ENCODE data around the gene EVI5. TPM values are rescaled to one million over a fixed set of nuclear protein-coding genes. Genes with fewer than 3 reads are reported as not detected.

EVI5 gene
- total and polyA plus RNA-seq, 10 of the 15 experiments (the other 5 are each of a cell fraction or from before 2014, with no cell fraction given): 0.27 to 6.8 (median 1.7) TPM

GRCh38 chr1:92538413-92539061, 246.4 kb downstream of the EVI5 start:
- SMC1A ChIA-PET (ENCODE audit: uncharacterized antibody, unreplicated experiment): interaction anchor here (0.5 to 3.6 kb wide), 30 partner anchors 11 to 238 kb away, joined by 3 to 100 read pairs (median 8); partner anchors contain the start of gene GFI1
- no peaks in the 10 kb centered on the region for H4K20me1 ChIP-seq (ENCODE audit: control insufficient read depth, insufficient read depth)
- H3K79me2 ChIP-seq (ENCODE audit: control insufficient read depth, insufficient read depth, low read length): no peaks in the 10 kb centered on the region
- H3K36me3 ChIP-seq (ENCODE audit: control insufficient read depth in 2 of 2, insufficient read depth in 2 of 2, low read length in 1 of 2): no peaks in the 10 kb centered on the region
- peak overlapping the region; percentile 79 for H3K27ac ChIP-seq (ENCODE audit: control insufficient read depth, insufficient read depth)
- peak overlapping the region; percentile 84 for H3K4me2 ChIP-seq (ENCODE audit: control insufficient read depth, insufficient read depth)
- POLR2A ChIA-PET: interaction anchor here (0.6 to 3.6 kb wide), 12 partner anchors 16 to 640 kb away, joined by 3 to 77 read pairs (median 5); partner anchors contain the start of gene GFI1
- no peaks in the 10 kb centered on the region for H3K9me3 ChIP-seq (replicated peaks; ENCODE audit: control insufficient read depth, insufficient read depth, low read length)
- BruUV-seq (replicated peaks): no TSS peak
- no peak for FAIRE-seq
- H2AFZ ChIP-seq (ENCODE audit: control insufficient read depth, low read depth, low read length): peak overlapping the region; percentile 30
- H3K9ac ChIP-seq (ENCODE audit: control insufficient read depth, insufficient read depth, low read length): peak overlapping the region; percentile 46; the same call in 1 of the 2 replicates
- in situ Hi-C loops (cut with MboI) (no loop called here), intact Hi-C loops (cut with micrococcal nuclease; ENCODE audit: unreplicated experiment) (loop anchor here (1.0 to 5.0 kb wide), 2 partner anchors 46 to 241 kb away; partner anchors contain the start of genes GLMN and RPAP2)
- H3K4me1 ChIP-seq (ENCODE audit: control insufficient read depth, insufficient read depth, low read length): peaks cover 14% of the 10 kb centered on the region
- WGBS (ENCODE audit: insufficient coverage, insufficient replicate concordance, low lambda C conversion rate, missing lambda C conversion rate): 0% methylated on average over 2 of the region's 2 CpGs
- DNase-seq (ENCODE audit: low read depth, low spot score): peak; percentile 51
- H3K4me3 ChIP-seq: peak overlapping the region; percentile 4; the same call in 1 of the 2 replicates
- ATAC-seq: peak; percentile 75
- RAD21 ChIA-PET (ENCODE audit: unreplicated experiment): interaction anchor here (1.0 to 3.6 kb wide), 17 partner anchors 15 to 228 kb away, joined by 3 to 138 read pairs (median 9); partner anchors contain the start of gene GFI1
- CTCF ChIA-PET: interaction anchor here (0.6 to 5.9 kb wide), 18 partner anchors 18 to 539 kb away, joined by 3 to 60 read pairs (median 6); partner anchors contain the start of gene GFI1
- H3K27me3 ChIP-seq (replicated peaks in 1 of 2; ENCODE audit: control insufficient read depth in 2 of 2, insufficient read depth in 2 of 2, low read length in 1 of 2): no peaks in the 10 kb centered on the region
- TF ChIP-seq MTA3 (IDR thresholded peaks at IDR 0.05; ENCODE audit: borderline replicate concordance, low read length) (0 out of 2 replicates have a peak, but pooled peaks have one; percentile 47), MYC (IDR thresholded peaks at IDR 0.05; ENCODE audit: insufficient read depth, insufficient read length, insufficient replicate concordance, low read length, severe bottlenecking) (no peak), MEF2B (IDR thresholded peaks at IDR 0.05; ENCODE audit: partially characterized antibody, poor library complexity, severe bottlenecking) (peak; percentile 50), ATF7 (IDR thresholded peaks at IDR 0.05; ENCODE audit: low read depth) (no peak; the same call in 1 of the 2 replicates), BCL11A (IDR thresholded peaks at IDR 0.05; ENCODE audit: low read depth, low read length) (peak; percentile 86), RELB (IDR thresholded peaks at IDR 0.05; ENCODE audit: low read depth) (peak; percentile 42; the same call in 1 of the 2 replicates), EP300 (IDR thresholded peaks at IDR 0.05; ENCODE audit: borderline replicate concordance in 1 of 2, control insufficient read depth in 1 of 2, low read depth in 2 of 2, low read length in 2 of 2) (peak; percentile 60 to 84; a peak in 3 of 4 replicates), ETV6 (conservative IDR thresholded peaks at IDR 0.05 in 1 of 2, IDR thresholded peaks at IDR 0.05 in 1 of 2; ENCODE audit: borderline replicate concordance in 1 of 2, low read depth in 1 of 2) (no peak), RFX5 (IDR thresholded peaks at IDR 0.05; ENCODE audit: low read depth, low read length) (no peak), SREBF1 (IDR thresholded peaks at IDR 0.05; ENCODE audit: low read length) (no peak), BCL3 (IDR thresholded peaks at IDR 0.05; ENCODE audit: borderline replicate concordance, insufficient read depth, low read depth, low read length, poor library complexity, severe bottlenecking) (no peak), ZZZ3 (IDR thresholded peaks at IDR 0.05; ENCODE audit: control insufficient read depth, insufficient read length, low read depth) (no peak), CREB1 (IDR thresholded peaks at IDR 0.05; ENCODE audit: low read depth) (no peak), CEBPB (IDR thresholded peaks at IDR 0.05; ENCODE audit: borderline replicate concordance in 1 of 2, low read depth in 2 of 2, low read length in 2 of 2) (peak in 1 of 2 experiments; percentile 13; a peak in 1 of 4 replicates), RCOR1 (conservative IDR thresholded peaks at IDR 0.05; ENCODE audit: low read depth, low read length) (no peak), TBL1XR1 (IDR thresholded peaks at IDR 0.05; ENCODE audit: low read depth, low read length) (no peak), SREBF2 (IDR thresholded peaks at IDR 0.05; ENCODE audit: low read length) (no peak), SUPT20H (IDR thresholded peaks at IDR 0.05; ENCODE audit: borderline replicate concordance, control insufficient read depth, low read depth, low read length) (no peak), EGR1 (IDR thresholded peaks at IDR 0.05; ENCODE audit: borderline replicate concordance in 1 of 2, low read depth in 2 of 2, low read length in 2 of 2) (no peak), TCF12 (IDR thresholded peaks at IDR 0.05; ENCODE audit: low read depth, low read length) (peak; percentile 64; the same call in 1 of the 2 replicates)
